Stomach (tissue), 4 donors: ENCODE data around the gene ZMIZ1.

ENCODE experiments used
- CTCF ChIP-seq, 7 experiments: fragments of 450-650 bp in 4 of 7; fragments of 200-600 bp in 3 of 7; sonication (generic) in 3 of 7; IDR thresholded peaks; one replicate each; pipeline ENCODE4 v1.5.1; 2016 to 2019; ENCODE audit warnings: antibody characterized with exemption in 7 of 7, control low read depth in 2 of 7, mild to moderate bottlenecking in 1 of 7
- EP300 ChIP-seq: sonication (generic); formaldehyde crosslinking; IDR thresholded peaks from one replicate; pipeline ENCODE4 v1.6.1; 2017; ENCODE audit warnings: antibody characterized with exemption
- POLR2A ChIP-seq, 4 donors: fragments of 450-650 bp; IDR thresholded peaks; one replicate each; pipeline ENCODE4 v1.6.1; 2016; ENCODE audit warnings: antibody characterized with exemption in 4 of 4, control low read depth in 2 of 4, mild to moderate bottlenecking in 1 of 4, moderate library complexity in 1 of 4
- POLR2AphosphoS5 ChIP-seq, 3 donors: sonication (generic); formaldehyde crosslinking; IDR thresholded peaks; one replicate each; pipeline ENCODE4 v1.6.1; 2016; ENCODE audit warnings: antibody characterized with exemption in 3 of 3

DNA sequence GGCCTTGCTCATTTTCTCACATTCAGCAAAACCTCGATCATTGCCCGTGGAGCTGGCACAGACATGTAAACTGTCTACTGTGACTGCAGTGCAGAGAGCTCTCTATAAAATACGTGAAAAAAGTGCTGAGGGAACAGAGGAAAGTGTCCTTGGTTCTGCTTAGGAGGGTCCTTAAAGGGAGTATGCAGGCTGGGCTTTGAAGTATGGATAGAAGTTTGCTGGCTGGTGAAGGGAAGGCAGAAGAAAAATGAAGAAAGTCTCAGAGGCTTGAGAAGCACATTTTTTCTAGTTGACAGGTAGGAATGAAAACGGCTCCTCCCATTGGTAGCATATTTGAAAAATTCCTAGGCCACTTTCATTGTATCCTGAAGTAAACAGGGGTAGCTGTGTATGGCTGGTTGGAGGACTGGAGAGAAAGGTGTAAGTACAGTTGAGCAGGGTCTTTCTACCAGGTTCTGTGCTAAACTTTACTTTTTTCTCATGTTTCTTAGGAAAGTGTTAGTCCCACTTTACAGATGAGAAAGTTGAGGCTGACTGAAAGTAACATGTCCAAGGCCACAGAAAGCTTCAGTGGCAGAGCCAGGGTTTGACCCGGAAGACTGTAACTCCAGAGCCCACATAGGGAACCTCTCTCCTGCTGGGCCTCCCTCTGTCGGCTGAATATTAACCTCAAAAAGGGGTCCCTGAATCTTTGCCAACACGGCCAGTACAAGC lies 215.5 kb downstream of the ZMIZ1 start:
- TF ChIP-seq CTCF (IDR thresholded peaks at IDR 0.05): no peak
- no peak for TF ChIP-seq POLR2AphosphoS5 (IDR thresholded peaks at IDR 0.05)
- TF ChIP-seq EP300: no peak
- no peak for TF ChIP-seq POLR2A (IDR thresholded peaks at IDR 0.05)
